ENCODE data around the gene AIG1. TPM values are rescaled to one million over a fixed set of nuclear protein-coding genes. Genes with fewer than 3 reads are reported as not detected.
"Not testable (repeated sequence)": the region's sequence is repeated elsewhere in the genome, so short reads cannot be mapped to it uniquely, and the experiment has no call there.

AIG1 gene
- total RNA-seq, 1 donor: 9.8 TPM

- Histone ChIP-seq H3K4me3 (ENCODE audit: low read length) (no peak overlapping the region), H3K4me1 (ENCODE audit: insufficient read depth, low read length) (peaks cover 8% of the 10 kb centered on the region), H3K27me3 (ENCODE audit: insufficient read depth, low read length) (no peaks in the 10 kb centered on the region), H3K9me3 (ENCODE audit: low read depth, low read length) (no peaks in the 10 kb centered on the region)
Measured at GRCh38 chr6:143064951-143065683, 4.4 kb downstream of the AIG1 start.

GRCh38 chr6:143068001-143068400 lies 7.3 kb downstream of the AIG1 start:
- Histone ChIP-seq H3K4me1 (ENCODE audit: insufficient read depth, low read length) (no peaks in the 10 kb centered on the region), H3K4me3 (ENCODE audit: low read length) (no peak overlapping the region), H3K27me3 (ENCODE audit: insufficient read depth, low read length) (no peaks in the 10 kb centered on the region), H3K9me3 (ENCODE audit: low read depth, low read length) (no peaks in the 10 kb centered on the region)

GRCh38 chr6:143074101-143074500 lies 13.4 kb downstream of the AIG1 start:
- Histone ChIP-seq H3K4me3 (ENCODE audit: low read length) (no peak overlapping the region), H3K9me3 (ENCODE audit: low read depth, low read length) (no peaks in the 10 kb centered on the region), H3K27me3 (ENCODE audit: insufficient read depth, low read length) (no peaks in the 10 kb centered on the region), H3K4me1 (ENCODE audit: insufficient read depth, low read length) (no peaks in the 10 kb centered on the region)

- Histone ChIP-seq H3K4me1 (ENCODE audit: insufficient read depth, low read length) (no peaks in the 10 kb centered on the region), H3K9me3 (ENCODE audit: low read depth, low read length) (no peaks in the 10 kb centered on the region), H3K4me3 (ENCODE audit: low read length) (no peak overlapping the region), H3K27me3 (ENCODE audit: insufficient read depth, low read length) (no peaks in the 10 kb centered on the region)
Measured at GRCh38 chr6:143074670-143075318, 14.1 kb downstream of the AIG1 start.

GRCh38 chr6:143078468-143079324 lies 18.0 kb downstream of the AIG1 start:
- no peaks in the 10 kb centered on the region for H3K27me3 ChIP-seq (ENCODE audit: insufficient read depth, low read length)

GRCh38 chr6:143079325-143079640 lies 18.6 kb downstream of the AIG1 start:
- Histone ChIP-seq H3K4me1 (ENCODE audit: insufficient read depth, low read length) (no peaks in the 10 kb centered on the region), H3K27me3 (ENCODE audit: insufficient read depth, low read length) (no peaks in the 10 kb centered on the region), H3K9me3 (ENCODE audit: low read depth, low read length) (no peaks in the 10 kb centered on the region), H3K4me3 (ENCODE audit: low read length) (no peak overlapping the region)

More at GRCh38 chr6:143078468-143079324, 18.0 kb downstream of the AIG1 start:
- Histone ChIP-seq H3K4me1 (ENCODE audit: insufficient read depth, low read length) (no peaks in the 10 kb centered on the region), H3K9me3 (ENCODE audit: low read depth, low read length) (no peaks in the 10 kb centered on the region), H3K4me3 (ENCODE audit: low read length) (no peak overlapping the region)

GRCh38 chr6:143082274-143082673 lies 21.6 kb downstream of the AIG1 start:
- not testable (repeated sequence) for H3K27me3 ChIP-seq (ENCODE audit: insufficient read depth, low read length); H3K4me3 ChIP-seq (ENCODE audit: low read length); H3K4me1 ChIP-seq (ENCODE audit: insufficient read depth, low read length); H3K9me3 ChIP-seq (ENCODE audit: low read depth, low read length)

- H3K4me1 ChIP-seq (ENCODE audit: insufficient read depth, low read length); H3K9me3 ChIP-seq (ENCODE audit: low read depth, low read length); H3K4me3 ChIP-seq (ENCODE audit: low read length); H3K27me3 ChIP-seq (ENCODE audit: insufficient read depth, low read length): not testable (repeated sequence)
Measured at GRCh38 chr6:143084019-143084418, 23.3 kb downstream of the AIG1 start.

- not testable (repeated sequence) for H3K9me3 ChIP-seq (ENCODE audit: low read depth, low read length); H3K27me3 ChIP-seq (ENCODE audit: insufficient read depth, low read length); H3K4me1 ChIP-seq (ENCODE audit: insufficient read depth, low read length); H3K4me3 ChIP-seq (ENCODE audit: low read length)
Measured at GRCh38 chr6:143087335-143087734, 26.6 kb downstream of the AIG1 start.

- H3K27me3 ChIP-seq (ENCODE audit: insufficient read depth, low read length): no peaks in the 10 kb centered on the region
- no peaks in the 10 kb centered on the region for H3K9me3 ChIP-seq (ENCODE audit: low read depth, low read length)
- H3K4me3 ChIP-seq (ENCODE audit: low read length): no peak overlapping the region
- no peaks in the 10 kb centered on the region for H3K4me1 ChIP-seq (ENCODE audit: insufficient read depth, low read length)
Measured at GRCh38 chr6:143087856-143088255, 27.2 kb downstream of the AIG1 start.

GRCh38 chr6:143090314-143091044 lies 29.8 kb downstream of the AIG1 start:
- no peaks in the 10 kb centered on the region for H3K27me3 ChIP-seq (ENCODE audit: insufficient read depth, low read length)
- H3K4me1 ChIP-seq (ENCODE audit: insufficient read depth, low read length): no peaks in the 10 kb centered on the region
- no peak overlapping the region for H3K4me3 ChIP-seq (ENCODE audit: low read length)
- no peaks in the 10 kb centered on the region for H3K9me3 ChIP-seq (ENCODE audit: low read depth, low read length)

GRCh38 chr6:143092768-143093167 lies 32.1 kb downstream of the AIG1 start:
- Histone ChIP-seq H3K4me3 (ENCODE audit: low read length) (no peak overlapping the region), H3K27me3 (ENCODE audit: insufficient read depth, low read length) (no peaks in the 10 kb centered on the region), H3K9me3 (ENCODE audit: low read depth, low read length) (no peaks in the 10 kb centered on the region)

GRCh38 chr6:143093290-143093689 lies 32.6 kb downstream of the AIG1 start:
- Histone ChIP-seq H3K4me1 (ENCODE audit: insufficient read depth, low read length) (peaks cover 10% of the 10 kb centered on the region), H3K9me3 (ENCODE audit: low read depth, low read length) (no peaks in the 10 kb centered on the region)

More at GRCh38 chr6:143092768-143093167, 32.1 kb downstream of the AIG1 start:
- peaks cover 8% of the 10 kb centered on the region for H3K4me1 ChIP-seq (ENCODE audit: insufficient read depth, low read length)

GRCh38 chr6:143096403-143096802 lies 35.7 kb downstream of the AIG1 start:
- Histone ChIP-seq H3K4me1 (ENCODE audit: insufficient read depth, low read length) (peaks cover 10% of the 10 kb centered on the region), H3K9me3 (ENCODE audit: low read depth, low read length) (no peaks in the 10 kb centered on the region), H3K27me3 (ENCODE audit: insufficient read depth, low read length) (no peaks in the 10 kb centered on the region), H3K4me3 (ENCODE audit: low read length) (no peak overlapping the region)

More at GRCh38 chr6:143093290-143093689, 32.6 kb downstream of the AIG1 start:
- Histone ChIP-seq H3K27me3 (ENCODE audit: insufficient read depth, low read length) (no peaks in the 10 kb centered on the region), H3K4me3 (ENCODE audit: low read length) (no peak overlapping the region)

Measured in mononuclear cell (primary cell).